ENCODE measurements around the gene NUCB1.

Gene NUCB1

GRCh38 chr19:48964205-48965039, 64.3 kb downstream of the NUCB1 start:
- no peak for DNase-seq

DNA sequence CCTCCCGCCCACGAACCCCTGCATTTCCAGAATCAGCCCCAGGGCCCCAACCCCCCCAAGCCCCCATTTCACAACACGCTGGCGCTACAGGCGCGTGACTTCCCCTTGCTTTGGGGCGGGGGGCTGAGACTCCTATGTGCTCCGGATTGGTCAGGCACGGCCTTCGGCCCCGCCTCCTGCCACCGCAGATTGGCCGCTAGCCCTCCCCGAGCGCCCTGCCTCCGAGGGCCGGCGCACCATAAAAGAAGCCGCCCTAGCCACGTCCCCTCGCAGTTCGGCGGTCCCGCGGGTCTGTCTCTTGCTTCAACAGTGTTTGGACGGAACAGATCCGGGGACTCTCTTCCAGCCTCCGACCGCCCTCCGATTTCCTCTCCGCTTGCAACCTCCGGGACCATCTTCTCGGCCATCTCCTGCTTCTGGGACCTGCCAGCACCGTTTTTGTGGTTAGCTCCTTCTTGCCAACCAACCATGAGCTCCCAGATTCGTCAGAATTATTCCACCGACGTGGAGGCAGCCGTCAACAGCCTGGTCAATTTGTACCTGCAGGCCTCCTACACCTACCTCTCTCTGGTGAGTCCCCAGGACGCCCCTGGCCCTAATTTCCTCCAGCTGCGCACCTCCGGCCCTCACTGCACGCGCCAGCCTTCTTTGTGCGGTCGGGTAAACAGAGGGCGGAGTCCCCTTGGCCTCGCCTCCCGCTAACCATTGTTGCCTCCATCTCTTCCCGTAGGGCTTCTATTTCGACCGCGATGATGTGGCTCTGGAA, 65.1 kb downstream of the NUCB1 start, which contains the start of gene FTL:
TSS of gene FTL (plus strand) at position 270 of the 766 bp plus-strand sequence. CDS start at position 469, 199 bp downstream.
- DNase-seq = peak; percentile 90

DNA sequence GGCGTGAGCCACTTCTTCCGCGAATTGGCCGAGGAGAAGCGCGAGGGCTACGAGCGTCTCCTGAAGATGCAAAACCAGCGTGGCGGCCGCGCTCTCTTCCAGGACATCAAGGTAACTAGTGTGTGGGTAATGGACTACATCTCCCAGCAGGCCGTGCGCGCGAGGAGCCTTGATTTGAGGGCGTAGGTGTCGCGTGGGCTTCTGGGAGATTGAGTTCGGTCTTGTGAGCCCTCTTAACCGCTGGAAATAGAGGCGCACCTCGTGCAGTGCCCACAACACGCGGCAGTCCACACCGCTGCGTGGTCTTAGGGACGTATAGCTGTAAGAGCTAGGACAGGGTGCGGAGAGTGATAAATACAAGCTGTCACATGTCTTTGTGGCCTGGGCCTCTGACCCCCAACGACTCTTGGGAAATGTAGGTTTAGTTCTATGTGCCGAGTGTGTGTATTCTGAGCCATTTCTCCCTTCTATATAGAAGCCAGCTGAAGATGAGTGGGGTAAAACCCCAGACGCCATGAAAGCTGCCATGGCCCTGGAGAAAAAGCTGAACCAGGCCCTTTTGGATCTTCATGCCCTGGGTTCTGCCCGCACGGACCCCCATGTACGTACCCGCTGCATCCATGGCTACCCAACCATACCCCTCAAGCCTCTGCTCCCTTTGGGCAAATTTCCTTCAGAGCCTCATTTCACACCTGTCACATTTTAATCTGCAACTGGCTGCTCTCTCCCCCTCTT, 65.9 kb downstream of the NUCB1 start:
- DNase-seq = peak; percentile 90

DNA sequence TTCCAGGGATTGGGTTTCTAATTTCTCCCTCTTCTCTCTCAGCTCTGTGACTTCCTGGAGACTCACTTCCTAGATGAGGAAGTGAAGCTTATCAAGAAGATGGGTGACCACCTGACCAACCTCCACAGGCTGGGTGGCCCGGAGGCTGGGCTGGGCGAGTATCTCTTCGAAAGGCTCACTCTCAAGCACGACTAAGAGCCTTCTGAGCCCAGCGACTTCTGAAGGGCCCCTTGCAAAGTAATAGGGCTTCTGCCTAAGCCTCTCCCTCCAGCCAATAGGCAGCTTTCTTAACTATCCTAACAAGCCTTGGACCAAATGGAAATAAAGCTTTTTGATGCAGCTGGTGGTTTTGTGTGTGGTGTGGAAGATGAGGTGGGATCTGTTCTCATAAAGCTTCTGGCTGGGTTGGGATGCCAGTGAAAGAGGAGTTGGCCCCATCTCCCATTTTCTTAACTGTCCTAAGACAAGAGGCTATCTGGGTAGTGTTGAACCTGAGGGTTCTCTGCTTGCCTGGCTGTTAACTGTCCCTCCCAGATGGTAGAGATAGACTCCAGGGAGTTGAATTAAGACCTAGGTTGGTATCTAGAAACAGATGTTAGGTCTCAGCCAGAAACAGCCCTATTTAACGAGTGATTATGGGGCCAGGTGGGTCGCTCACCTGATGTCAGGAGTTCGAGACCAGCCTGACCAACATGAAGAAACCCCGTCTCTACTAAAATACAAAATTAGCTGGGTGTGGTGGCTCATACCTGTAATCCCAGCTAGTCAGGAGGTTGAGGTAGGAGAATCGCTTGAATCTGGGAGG, 66.6 kb downstream of the NUCB1 start:
- no peak for DNase-seq

GRCh38 chr19:48967346-48968178, 67.5 kb downstream of the NUCB1 start:
- no peak for DNase-seq

DNA sequence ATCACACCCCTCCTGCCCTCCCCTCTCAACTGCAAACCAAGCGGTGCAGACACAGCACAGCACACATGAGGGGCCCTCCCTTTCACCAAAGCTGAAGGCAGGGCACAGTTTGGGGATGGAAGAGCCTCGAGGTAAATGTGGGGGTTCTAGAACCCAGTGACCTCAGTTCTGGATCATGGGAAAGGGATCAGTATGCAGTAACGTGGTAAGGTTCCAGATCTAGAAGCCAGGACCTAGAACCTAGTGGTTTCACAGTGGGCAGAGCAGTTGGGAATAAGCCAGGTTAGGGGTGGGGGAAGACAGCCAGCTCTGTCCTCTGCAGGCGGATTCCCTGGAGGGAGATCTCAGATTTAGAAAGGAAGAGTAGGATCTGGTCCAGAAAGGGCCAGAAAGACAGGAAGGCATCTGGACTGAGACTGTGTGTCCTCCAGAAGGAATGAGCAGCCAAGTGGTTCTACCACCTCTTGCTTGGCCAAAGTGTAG, 68.1 kb downstream of the NUCB1 start:
- DNase-seq = no peak

DNA sequence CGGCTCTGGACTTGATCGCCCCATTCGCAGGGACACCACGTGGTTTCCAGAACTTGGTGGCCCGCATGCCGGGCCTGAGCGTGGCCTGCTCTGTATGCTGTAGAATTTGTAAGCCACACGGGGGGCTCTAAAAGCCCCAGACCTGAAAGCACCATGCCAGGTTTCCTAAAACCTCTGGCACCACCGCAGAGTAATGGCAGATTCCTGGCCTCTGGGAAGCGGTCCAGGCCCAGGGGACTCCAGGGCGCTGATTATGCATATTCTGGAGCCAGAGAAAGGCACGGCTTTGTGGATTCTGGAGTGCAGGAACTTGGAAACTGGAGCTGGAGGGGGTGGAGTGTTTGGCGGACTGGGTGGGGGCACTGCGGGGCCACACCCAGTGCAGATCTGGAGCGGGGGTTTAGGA, 68.7 kb downstream of the NUCB1 start:
- no peak for DNase-seq

DNA sequence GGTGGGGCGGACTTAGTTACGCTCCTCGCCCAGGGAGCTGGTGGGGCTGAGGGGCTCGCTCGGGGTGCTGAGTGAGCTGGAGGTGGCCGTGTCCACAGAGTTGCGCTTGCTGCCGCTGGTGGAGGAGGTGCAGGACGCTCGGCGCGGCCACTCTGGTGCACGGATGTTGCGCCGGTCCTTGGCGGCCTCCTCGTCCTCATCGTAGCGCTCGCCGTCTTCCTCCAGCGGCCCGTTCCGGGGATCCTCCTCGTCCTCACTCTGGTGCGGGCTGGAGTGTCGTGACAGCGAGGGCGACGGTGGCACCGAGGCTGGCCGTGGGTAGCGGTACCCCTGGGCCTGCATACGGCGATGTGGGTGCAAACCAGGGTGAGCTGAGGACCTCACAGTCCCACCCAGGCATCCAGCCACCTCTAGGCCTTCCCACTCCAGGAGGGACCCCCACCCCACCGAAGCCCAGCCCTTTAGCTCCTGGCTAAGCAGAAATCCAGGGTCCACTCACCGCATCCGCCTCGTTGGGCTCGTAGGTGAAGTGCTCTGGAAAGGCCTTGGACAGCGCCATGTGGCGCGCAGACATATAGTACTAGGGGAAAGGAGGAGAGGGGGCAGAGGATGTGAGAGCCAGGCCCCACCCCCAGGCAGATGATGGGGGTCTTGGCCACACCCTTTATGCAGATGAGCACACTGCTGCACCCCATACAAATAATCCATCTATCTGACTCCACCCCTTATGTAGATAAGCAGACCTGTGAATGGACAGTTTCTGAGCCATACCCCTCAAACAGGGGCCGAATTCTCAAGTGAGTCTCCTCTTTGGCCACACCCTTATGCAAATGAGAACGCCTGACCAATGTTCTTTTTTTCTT, 69.4 kb downstream of the NUCB1 start:
- no peak for DNase-seq

- no peak for DNase-seq
Observed at GRCh38 chr19:48970139-48970766, 70.1 kb downstream of the NUCB1 start.

DNA sequence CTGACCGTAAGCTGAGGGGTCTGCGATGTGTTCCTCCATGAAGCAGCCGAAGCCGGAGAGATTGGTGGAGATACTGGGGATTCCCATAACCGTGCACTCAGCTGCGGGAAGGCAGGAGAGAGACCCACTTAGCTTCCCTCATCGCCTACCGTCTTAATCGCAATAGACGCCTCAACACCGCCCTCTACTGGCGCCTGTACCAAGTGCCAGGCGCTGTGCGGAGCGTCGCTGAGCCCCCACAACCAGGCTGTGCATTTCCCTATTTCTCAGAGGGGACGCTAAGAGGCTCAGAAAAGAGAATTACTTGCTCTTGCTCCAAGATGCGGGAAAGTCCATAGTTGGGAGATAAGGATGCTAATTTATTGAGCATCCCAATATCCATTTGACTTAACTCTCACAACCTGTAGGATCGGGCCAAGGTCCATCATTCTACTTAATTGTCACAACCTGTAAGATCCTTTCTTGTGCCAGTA, 70.8 kb downstream of the NUCB1 start:
- peak; percentile 89 for DNase-seq
